Nephron progenitor cell (in vitro differentiated cells): ENCODE results near the gene ARRB1.

Experiments
- DNase-seq: peaks from one replicate; pipeline ENCODE4 v3.0.0; 2021
- H3K27ac Mint-ChIP-seq: 2 replicates; pipeline ENCODE4 v1.8.0; 2021; ENCODE audit warnings: mild to moderate bottlenecking, moderate library complexity, mixed read lengths
- H3K27me3 Mint-ChIP-seq: 2 replicates; pipeline ENCODE4 v1.8.0; 2021; ENCODE audit warnings: mild to moderate bottlenecking, low read depth, mixed read lengths; ENCODE audit not compliant: poor library complexity
- H3K36me3 Mint-ChIP-seq: 2 replicates; pipeline ENCODE4 v1.8.0; 2021; ENCODE audit warnings: low read depth, mixed read lengths
- H3K4me1 Mint-ChIP-seq: 2 replicates; pipeline ENCODE4 v1.8.0; 2021; ENCODE audit warnings: mixed read lengths
- H3K4me3 Mint-ChIP-seq: 2 replicates; pipeline ENCODE4 v1.8.0; 2021; ENCODE audit warnings: mild to moderate bottlenecking, moderate library complexity, mixed read lengths
- H3K9me3 Mint-ChIP-seq: 2 replicates; pipeline ENCODE4 v1.8.0; 2021; ENCODE audit warnings: mild to moderate bottlenecking, moderate library complexity, mixed read lengths
- TF ChIP-seq, protein P1 (sequence below): fragments of 200-600 bp; sonication (generic); IDR thresholded peaks from 2 replicates; pipeline ENCODE4 v1.5.0; 2021; ENCODE audit warnings: antibody characterized with exemption

ARRB1 gene

DNA sequence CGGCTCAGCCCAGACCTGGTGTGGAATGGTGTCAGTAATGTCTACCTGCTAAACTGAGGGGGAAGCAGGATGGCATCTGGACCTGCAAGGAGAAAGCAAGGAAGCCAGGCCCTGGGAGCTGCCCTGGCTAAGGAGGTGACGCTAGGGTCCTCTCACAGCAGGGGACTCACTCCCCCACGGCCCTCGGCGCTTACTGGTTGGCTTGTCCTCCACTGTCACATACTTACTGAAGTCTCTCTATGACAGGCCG, 62.0 kb downstream of the ARRB1 start:
- TF ChIP-seq, protein P1, sequence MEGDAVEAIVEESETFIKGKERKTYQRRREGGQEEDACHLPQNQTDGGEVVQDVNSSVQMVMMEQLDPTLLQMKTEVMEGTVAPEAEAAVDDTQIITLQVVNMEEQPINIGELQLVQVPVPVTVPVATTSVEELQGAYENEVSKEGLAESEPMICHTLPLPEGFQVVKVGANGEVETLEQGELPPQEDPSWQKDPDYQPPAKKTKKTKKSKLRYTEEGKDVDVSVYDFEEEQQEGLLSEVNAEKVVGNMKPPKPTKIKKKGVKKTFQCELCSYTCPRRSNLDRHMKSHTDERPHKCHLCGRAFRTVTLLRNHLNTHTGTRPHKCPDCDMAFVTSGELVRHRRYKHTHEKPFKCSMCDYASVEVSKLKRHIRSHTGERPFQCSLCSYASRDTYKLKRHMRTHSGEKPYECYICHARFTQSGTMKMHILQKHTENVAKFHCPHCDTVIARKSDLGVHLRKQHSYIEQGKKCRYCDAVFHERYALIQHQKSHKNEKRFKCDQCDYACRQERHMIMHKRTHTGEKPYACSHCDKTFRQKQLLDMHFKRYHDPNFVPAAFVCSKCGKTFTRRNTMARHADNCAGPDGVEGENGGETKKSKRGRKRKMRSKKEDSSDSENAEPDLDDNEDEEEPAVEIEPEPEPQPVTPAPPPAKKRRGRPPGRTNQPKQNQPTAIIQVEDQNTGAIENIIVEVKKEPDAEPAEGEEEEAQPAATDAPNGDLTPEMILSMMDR = no peak
- no peaks in the 10 kb centered on the region for H3K9me3 Mint-ChIP-seq
- peaks cover 32% of the 10 kb centered on the region for H3K4me1 Mint-ChIP-seq
- no peaks in the 10 kb centered on the region for H3K36me3 Mint-ChIP-seq
- no peak overlapping the region for H3K4me3 Mint-ChIP-seq
- no peak for DNase-seq
- no peak overlapping the region for H3K27ac Mint-ChIP-seq
- H3K27me3 Mint-ChIP-seq = peaks cover 8% of the 10 kb centered on the region

DNA sequence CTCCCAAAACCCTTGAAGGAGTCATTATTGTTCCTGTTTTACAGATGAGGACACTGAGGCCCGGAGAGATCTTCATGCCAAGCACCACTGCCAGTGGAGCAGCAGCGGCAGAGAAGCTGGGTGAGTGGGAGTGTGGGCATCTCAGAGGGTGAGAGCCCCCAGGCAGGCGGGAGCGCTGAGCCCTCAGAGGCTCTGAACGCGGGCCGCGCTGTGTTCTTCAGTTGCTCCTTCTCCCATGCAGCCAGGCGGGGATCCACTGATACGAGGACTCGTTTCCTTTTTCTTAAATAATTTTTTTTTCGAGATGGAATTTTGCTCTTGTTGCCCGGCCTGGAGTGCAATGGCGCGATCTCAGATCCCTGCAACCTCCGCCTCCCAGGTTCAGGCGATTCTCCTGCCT, 63.9 kb downstream of the ARRB1 start:
- Mint-ChIP-seq H3K36me3 (no peaks in the 10 kb centered on the region), H3K4me1 (peaks cover 29% of the 10 kb centered on the region), H3K9me3 (no peaks in the 10 kb centered on the region), H3K27me3 (peaks cover 8% of the 10 kb centered on the region), H3K27ac (no peak overlapping the region), H3K4me3 (no peak overlapping the region)
- no peak for DNase-seq
- TF ChIP-seq, protein P1 = no peak

DNA sequence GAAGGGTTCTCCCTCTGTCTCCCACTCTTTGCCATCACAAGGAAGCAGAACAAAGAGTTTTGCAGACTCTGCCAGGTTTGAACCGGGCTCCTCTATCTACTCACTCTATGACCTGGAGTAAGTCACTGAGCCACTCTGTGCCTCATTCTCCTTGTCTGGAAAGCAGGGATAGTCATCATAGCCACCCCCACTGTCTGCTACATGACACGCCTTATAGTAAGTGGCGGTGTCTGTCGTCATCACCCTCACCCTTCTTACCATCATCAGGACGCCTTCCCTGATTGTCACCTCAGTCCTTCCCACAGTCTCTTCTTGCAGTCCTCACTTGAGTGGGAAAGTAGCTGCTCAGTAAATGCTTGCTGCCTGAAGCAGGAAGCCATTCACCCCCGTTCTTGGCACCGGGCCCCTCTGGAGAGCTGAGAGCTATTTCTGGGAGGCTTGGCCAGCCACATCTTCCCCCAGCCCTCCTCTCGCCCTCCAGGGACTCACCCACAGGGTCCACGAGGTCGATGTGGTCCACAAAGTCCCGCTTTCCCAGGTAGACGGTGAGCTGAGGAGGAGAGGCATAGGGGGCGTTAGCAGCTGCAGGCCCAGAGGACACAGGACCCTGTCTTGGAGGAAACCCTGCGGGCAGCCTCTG, 64.5 kb downstream of the ARRB1 start:
- Mint-ChIP-seq H3K36me3 (no peaks in the 10 kb centered on the region), H3K27ac (no peak overlapping the region), H3K27me3 (peaks cover 8% of the 10 kb centered on the region), H3K4me3 (no peak overlapping the region), H3K9me3 (no peaks in the 10 kb centered on the region), H3K4me1 (peaks cover 26% of the 10 kb centered on the region)
- no peak for DNase-seq
- TF ChIP-seq, protein P1 = no peak

DNA sequence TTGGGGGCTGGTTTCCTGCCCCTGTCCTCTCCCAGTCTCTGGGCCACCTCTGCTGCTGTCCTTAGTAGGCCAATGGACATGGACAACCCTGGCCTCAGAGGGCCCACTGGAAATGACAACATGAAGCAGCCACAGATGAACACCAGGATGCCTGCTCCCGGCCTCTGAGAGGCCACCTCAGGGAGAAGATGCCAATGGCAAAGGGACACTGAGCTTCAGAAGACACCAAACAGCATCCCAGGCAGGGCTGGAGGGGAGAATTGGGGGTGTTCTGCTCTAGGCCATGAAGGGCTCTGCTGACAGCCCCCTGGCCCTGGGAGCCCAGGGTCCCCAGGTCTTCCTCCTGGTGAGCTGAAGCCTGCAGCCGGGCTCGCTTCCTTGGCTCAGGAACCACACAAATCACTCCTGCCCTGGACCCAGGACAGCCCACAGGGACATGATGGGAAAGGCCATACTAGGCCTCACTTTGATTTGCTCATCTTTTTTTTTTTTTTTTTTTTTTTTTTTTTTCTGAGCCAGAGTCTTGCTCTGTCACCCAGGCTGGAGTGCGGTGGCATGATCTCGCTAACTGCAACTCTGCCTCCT, 65.6 kb downstream of the ARRB1 start:
- no peak for DNase-seq
- Mint-ChIP-seq H3K4me3 (no peak overlapping the region), H3K36me3 (no peaks in the 10 kb centered on the region)

DNA sequence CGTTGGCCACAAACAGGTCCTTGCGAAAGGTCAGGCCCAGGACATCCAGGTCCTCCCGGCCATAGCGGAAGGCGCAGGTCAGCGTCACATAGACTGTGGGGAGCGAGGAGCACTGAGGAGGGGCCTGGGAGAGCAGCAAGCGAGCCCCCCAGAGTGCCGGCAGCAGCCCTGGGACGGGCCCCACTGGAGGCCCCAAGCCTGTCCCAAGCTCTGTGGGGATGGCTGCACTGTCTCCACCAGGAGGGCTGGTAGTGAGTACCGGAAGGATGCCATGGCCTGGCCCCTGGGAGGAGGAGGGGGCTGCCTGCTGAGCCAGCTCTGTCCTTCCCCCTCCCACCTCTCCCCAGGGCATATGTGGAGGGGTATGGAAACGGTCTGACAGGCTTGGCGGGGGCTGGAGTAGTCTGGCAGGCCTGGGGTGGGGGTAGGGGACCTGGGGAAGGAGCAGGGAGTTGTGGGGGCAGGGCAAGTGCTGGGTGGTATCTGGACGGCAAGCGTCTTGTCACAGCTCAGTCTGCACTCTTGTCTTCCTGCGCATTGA, 68.0 kb downstream of the ARRB1 start:
- Mint-ChIP-seq H3K4me1 (peaks cover 9% of the 10 kb centered on the region), H3K27me3 (peaks cover 8% of the 10 kb centered on the region), H3K9me3 (no peaks in the 10 kb centered on the region), H3K36me3 (no peaks in the 10 kb centered on the region), H3K4me3 (no peak overlapping the region), H3K27ac (no peak overlapping the region)
- no peak for DNase-seq
- TF ChIP-seq, protein P1 = no peak

More for the DNA sequence above, 65.6 kb downstream of the ARRB1 start:
- H3K27me3 Mint-ChIP-seq = peaks cover 8% of the 10 kb centered on the region
- peaks cover 26% of the 10 kb centered on the region for H3K4me1 Mint-ChIP-seq
- no peaks in the 10 kb centered on the region for H3K9me3 Mint-ChIP-seq
- H3K27ac Mint-ChIP-seq = no peak overlapping the region
- TF ChIP-seq, protein P1 = no peak
